Stimulated activated naive CD8-positive, alpha-beta T cell treated with anti-CD3 and anti-CD28 coated beads, Interleukin-15, Interleukin-2, amounts not matched to agents 100 U/mL and 50 U/mL, for 24 hours (primary cell): ENCODE measurements around the gene DPYD.
"Not testable (repeated sequence)": the region's sequence is repeated elsewhere in the genome, so short reads cannot be mapped to it uniquely, and the experiment has no call there.

Source experiments
- ATAC-seq: fragments of 150-1000 bp; cut with Tn5 transposase; one replicate; pipeline ENCODE4 v1.10.0; 2021
- DNase-seq: peaks from one replicate; pipeline ENCODE4 v3.0.0; 2021

DPYD gene

GRCh38 chr1:97277891-97278654 lies 642.8 kb downstream of the DPYD start:
- DNase-seq (no peak), ATAC-seq (no peak)

GRCh38 chr1:97271916-97272788 lies 648.7 kb downstream of the DPYD start:
- ATAC-seq (no peak), DNase-seq (no peak)

- no peak for DNase-seq
- no peak for ATAC-seq
These were observed 650.1 kb downstream of the DPYD start for GRCh38 chr1:97270508-97271307.

GRCh38 chr1:97265630-97266029 lies 655.2 kb downstream of the DPYD start:
- ATAC-seq = no peak

GRCh38 chr1:97262842-97263241 lies 658.0 kb downstream of the DPYD start:
- DNase-seq (no peak), ATAC-seq (no peak)

More at GRCh38 chr1:97265630-97266029, 655.2 kb downstream of the DPYD start:
- DNase-seq = no peak

GRCh38 chr1:97258597-97258996 lies 662.2 kb downstream of the DPYD start:
- ATAC-seq = no peak

GRCh38 chr1:97254731-97255463 lies 665.9 kb downstream of the DPYD start:
- ATAC-seq (peak; percentile 19), DNase-seq (no peak)

More at GRCh38 chr1:97258597-97258996, 662.2 kb downstream of the DPYD start:
- DNase-seq = no peak

GRCh38 chr1:97252925-97253324 lies 667.9 kb downstream of the DPYD start:
- no peak for ATAC-seq

GRCh38 chr1:97252076-97252475 lies 668.8 kb downstream of the DPYD start:
- DNase-seq (no peak), ATAC-seq (no peak)

More at GRCh38 chr1:97252925-97253324, 667.9 kb downstream of the DPYD start:
- DNase-seq = no peak

- ATAC-seq = no peak
- DNase-seq = no peak
These were observed 673.6 kb downstream of the DPYD start for GRCh38 chr1:97247196-97247595.

GRCh38 chr1:97245682-97246081 lies 675.2 kb downstream of the DPYD start:
- ATAC-seq (no peak), DNase-seq (no peak)

GRCh38 chr1:97245026-97245425 lies 675.8 kb downstream of the DPYD start:
- ATAC-seq (no peak), DNase-seq (no peak)

- DNase-seq (no peak), ATAC-seq (no peak)
These were observed 676.8 kb downstream of the DPYD start for GRCh38 chr1:97243973-97244560.

GRCh38 chr1:97238816-97239215 lies 682.0 kb downstream of the DPYD start:
- ATAC-seq (no peak), DNase-seq (no peak)

GRCh38 chr1:97231354-97231753 lies 689.5 kb downstream of the DPYD start:
- DNase-seq, ATAC-seq: not testable (repeated sequence)

GRCh38 chr1:97212671-97213070 lies 708.2 kb downstream of the DPYD start:
- no peak for DNase-seq
- no peak for ATAC-seq

GRCh38 chr1:97210307-97210706 lies 710.5 kb downstream of the DPYD start:
- DNase-seq = no peak
- ATAC-seq = no peak

- ATAC-seq (no peak), DNase-seq (no peak)
These were observed 711.4 kb downstream of the DPYD start for GRCh38 chr1:97209381-97209957.

GRCh38 chr1:97207868-97208267 lies 713.0 kb downstream of the DPYD start:
- DNase-seq (no peak), ATAC-seq (no peak)

GRCh38 chr1:97204468-97204867 lies 716.4 kb downstream of the DPYD start:
- DNase-seq (no peak), ATAC-seq (no peak)
